ENCODE data around the gene CSK. TPM values are rescaled to one million over a fixed set of nuclear protein-coding genes. Genes with fewer than 3 reads are reported as not detected.

CSK gene
- total and polyA plus RNA-seq, 4 donors, result 6.9 to 41.7 (median 24.1) TPM

DNA sequence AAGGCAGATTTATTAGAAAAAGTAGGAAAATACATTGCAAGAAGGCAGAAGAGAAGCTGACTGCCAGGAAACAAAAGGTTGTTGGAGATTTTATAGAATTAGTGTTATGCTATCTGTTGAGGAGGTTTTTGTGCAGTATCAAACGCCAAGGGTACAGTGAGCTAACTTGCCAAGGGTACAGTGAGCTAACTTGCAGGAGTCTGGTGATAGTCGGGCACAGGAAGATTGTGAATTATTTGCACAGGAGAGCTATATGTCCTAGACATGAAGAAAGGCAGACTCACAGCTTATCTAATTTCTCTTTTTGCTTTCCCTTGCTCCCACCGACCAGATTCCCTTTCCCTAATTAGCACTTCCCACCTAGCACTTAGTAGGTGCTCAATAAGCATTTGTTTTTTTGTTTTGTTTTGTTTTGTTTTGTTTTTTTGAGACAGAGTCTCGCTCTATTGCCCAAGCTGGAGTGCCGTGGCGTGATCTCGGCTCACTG lies 2.7 kb upstream of the CSK start:
- H3K9me3 ChIP-seq (ENCODE audit: control insufficient read depth in 4 of 4, low read length in 3 of 4), result no peaks in the 10 kb centered on the region
- H3K36me3 ChIP-seq (ENCODE audit: control insufficient read depth in 4 of 4, insufficient read depth in 3 of 4, low read depth in 1 of 4, low read length in 3 of 4), result no peaks in the 10 kb centered on the region
- no peak overlapping the region for H3K4me3 ChIP-seq (ENCODE audit: low read depth in 1 of 3, low read length in 3 of 3)
- TF ChIP-seq EGR1 (IDR thresholded peaks at IDR 0.05; ENCODE audit: low read depth in 2 of 2), result no peak
- no peak for TF ChIP-seq TAF1 (conservative IDR thresholded peaks at IDR 0.05)
- no peak for TF ChIP-seq FOXA1 (IDR thresholded peaks at IDR 0.05)
- TF ChIP-seq, protein P1, sequence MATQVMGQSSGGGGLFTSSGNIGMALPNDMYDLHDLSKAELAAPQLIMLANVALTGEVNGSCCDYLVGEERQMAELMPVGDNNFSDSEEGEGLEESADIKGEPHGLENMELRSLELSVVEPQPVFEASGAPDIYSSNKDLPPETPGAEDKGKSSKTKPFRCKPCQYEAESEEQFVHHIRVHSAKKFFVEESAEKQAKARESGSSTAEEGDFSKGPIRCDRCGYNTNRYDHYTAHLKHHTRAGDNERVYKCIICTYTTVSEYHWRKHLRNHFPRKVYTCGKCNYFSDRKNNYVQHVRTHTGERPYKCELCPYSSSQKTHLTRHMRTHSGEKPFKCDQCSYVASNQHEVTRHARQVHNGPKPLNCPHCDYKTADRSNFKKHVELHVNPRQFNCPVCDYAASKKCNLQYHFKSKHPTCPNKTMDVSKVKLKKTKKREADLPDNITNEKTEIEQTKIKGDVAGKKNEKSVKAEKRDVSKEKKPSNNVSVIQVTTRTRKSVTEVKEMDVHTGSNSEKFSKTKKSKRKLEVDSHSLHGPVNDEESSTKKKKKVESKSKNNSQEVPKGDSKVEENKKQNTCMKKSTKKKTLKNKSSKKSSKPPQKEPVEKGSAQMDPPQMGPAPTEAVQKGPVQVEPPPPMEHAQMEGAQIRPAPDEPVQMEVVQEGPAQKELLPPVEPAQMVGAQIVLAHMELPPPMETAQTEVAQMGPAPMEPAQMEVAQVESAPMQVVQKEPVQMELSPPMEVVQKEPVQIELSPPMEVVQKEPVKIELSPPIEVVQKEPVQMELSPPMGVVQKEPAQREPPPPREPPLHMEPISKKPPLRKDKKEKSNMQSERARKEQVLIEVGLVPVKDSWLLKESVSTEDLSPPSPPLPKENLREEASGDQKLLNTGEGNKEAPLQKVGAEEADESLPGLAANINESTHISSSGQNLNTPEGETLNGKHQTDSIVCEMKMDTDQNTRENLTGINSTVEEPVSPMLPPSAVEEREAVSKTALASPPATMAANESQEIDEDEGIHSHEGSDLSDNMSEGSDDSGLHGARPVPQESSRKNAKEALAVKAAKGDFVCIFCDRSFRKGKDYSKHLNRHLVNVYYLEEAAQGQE (IDR thresholded peaks at IDR 0.05), result no peak
- TF ChIP-seq, protein P2, sequence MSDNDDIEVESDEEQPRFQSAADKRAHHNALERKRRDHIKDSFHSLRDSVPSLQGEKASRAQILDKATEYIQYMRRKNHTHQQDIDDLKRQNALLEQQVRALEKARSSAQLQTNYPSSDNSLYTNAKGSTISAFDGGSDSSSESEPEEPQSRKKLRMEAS (IDR thresholded peaks at IDR 0.05), result no peak
- TF ChIP-seq HNF4G (IDR thresholded peaks at IDR 0.05), result no peak
- DNase-seq (ENCODE audit: low spot score), result no peak
- 39% methylated on average over 7 of the region's 7 CpGs for WGBS
- no peak overlapping the region for H3K9ac ChIP-seq (ENCODE audit: low read depth in 1 of 2, low read length in 2 of 2)
- peaks cover 21 to 53% (median 40%) of the 10 kb centered on the region in 4 donors for H3K4me1 ChIP-seq (ENCODE audit: control insufficient read depth in 4 of 4, insufficient read depth in 4 of 4, low read length in 3 of 4)
- peak overlapping the region; percentile 82 to 90 for H3K27ac ChIP-seq (ENCODE audit: low read depth in 1 of 2, low read length in 2 of 2)
- no peaks in the 10 kb centered on the region for H3K27me3 ChIP-seq (ENCODE audit: control insufficient read depth in 4 of 4, insufficient read depth in 4 of 4, low read length in 3 of 4)

DNA sequence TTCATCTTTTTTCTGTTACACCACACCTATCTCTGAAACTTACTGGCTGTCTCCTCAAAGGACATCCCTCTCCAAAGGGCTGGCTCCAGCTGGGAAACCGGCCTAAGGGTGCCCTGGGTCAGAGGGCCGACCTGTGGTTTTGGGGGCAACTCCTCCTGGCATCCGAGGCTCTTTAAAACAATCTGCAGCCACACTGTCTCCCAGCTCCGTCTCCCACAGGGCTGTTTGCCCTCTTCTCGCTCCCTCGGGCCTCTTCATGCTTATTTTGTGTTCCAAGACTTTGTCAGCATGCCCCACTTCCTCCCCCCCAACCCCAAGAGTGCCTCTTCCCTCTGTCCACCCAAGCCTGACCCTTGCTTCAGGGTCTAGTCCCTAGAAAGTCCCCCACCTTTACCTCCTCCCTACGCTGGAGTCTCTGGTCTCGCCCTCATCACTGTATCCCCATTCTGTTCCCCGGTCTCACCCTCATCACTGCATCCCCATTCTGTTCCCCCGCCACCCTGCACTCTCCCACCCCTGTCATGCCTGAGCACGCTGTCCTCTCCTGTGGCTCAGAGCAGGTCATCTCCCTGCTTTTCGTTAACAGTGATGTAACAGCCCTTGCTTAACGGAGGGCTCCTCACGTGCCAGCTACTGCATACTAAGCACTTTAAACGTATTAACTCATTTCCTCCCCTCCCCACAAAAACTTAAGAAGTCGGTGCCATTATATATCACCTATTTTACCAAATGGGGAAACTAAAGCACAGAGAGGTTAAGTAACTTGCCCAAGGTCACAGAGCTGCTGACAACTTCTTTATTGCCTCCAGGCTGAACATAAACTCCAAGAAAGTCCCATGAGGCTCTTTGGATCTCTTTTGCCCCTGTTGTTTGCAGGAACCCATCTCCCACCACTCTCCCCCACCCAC lies 1.1 kb upstream of the CSK start:
- no peak for DNase-seq (ENCODE audit: low spot score)
- Histone ChIP-seq H3K36me3 (ENCODE audit: control insufficient read depth in 4 of 4, insufficient read depth in 3 of 4, low read depth in 1 of 4, low read length in 3 of 4) (no peaks in the 10 kb centered on the region), H3K4me3 (ENCODE audit: low read depth in 1 of 3, low read length in 3 of 3) (peak overlapping the region; percentile 20 to 88 (median 57)), H3K4me1 (ENCODE audit: control insufficient read depth in 4 of 4, insufficient read depth in 4 of 4, low read length in 3 of 4) (peaks cover 24 to 67% (median 52%) of the 10 kb centered on the region in 4 donors), H3K27ac (ENCODE audit: low read depth in 1 of 2, low read length in 2 of 2) (peak overlapping the region; percentile 82 to 90), H3K27me3 (ENCODE audit: control insufficient read depth in 4 of 4, insufficient read depth in 4 of 4, low read length in 3 of 4) (no peaks in the 10 kb centered on the region), H3K9ac (ENCODE audit: low read depth in 1 of 2, low read length in 2 of 2) (peak overlapping the region; percentile 57 to 64), H3K9me3 (ENCODE audit: control insufficient read depth in 4 of 4, low read length in 3 of 4) (no peaks in the 10 kb centered on the region)
- WGBS, result 19% methylated on average over 16 of the region's 16 CpGs
- TF ChIP-seq SP1 (IDR thresholded peaks at IDR 0.05) (peak; percentile 51), FOXA1 (IDR thresholded peaks at IDR 0.05) (no peak), EGR1 (IDR thresholded peaks at IDR 0.05; ENCODE audit: low read depth in 2 of 2) (no peak), RXRA (IDR thresholded peaks at IDR 0.05) (peak; percentile 75 to 80), RAD21 (IDR thresholded peaks at IDR 0.05) (no peak), NR2F2 (IDR thresholded peaks at IDR 0.05) (no peak), HNF4A (conservative IDR thresholded peaks at IDR 0.05) (peak in 1 of 2 donors; percentile 57), YY1 (IDR thresholded peaks at IDR 0.05) (peak; percentile 66)
- TF ChIP-seq, protein P3, sequence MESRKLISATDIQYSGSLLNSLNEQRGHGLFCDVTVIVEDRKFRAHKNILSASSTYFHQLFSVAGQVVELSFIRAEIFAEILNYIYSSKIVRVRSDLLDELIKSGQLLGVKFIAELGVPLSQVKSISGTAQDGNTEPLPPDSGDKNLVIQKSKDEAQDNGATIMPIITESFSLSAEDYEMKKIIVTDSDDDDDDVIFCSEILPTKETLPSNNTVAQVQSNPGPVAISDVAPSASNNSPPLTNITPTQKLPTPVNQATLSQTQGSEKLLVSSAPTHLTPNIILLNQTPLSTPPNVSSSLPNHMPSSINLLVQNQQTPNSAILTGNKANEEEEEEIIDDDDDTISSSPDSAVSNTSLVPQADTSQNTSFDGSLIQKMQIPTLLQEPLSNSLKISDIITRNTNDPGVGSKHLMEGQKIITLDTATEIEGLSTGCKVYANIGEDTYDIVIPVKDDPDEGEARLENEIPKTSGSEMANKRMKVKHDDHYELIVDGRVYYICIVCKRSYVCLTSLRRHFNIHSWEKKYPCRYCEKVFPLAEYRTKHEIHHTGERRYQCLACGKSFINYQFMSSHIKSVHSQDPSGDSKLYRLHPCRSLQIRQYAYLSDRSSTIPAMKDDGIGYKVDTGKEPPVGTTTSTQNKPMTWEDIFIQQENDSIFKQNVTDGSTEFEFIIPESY (IDR thresholded peaks at IDR 0.05), result peak; percentile 23
- TF ChIP-seq, protein P4, sequence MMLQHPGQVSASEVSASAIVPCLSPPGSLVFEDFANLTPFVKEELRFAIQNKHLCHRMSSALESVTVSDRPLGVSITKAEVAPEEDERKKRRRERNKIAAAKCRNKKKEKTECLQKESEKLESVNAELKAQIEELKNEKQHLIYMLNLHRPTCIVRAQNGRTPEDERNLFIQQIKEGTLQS (IDR thresholded peaks at IDR 0.05), result peak; percentile 39
- TF ChIP-seq, protein P1 (IDR thresholded peaks at IDR 0.05), result peak; percentile 55
- TF ChIP-seq, protein P2 (IDR thresholded peaks at IDR 0.05), result peak; percentile 59
